Right lobe of liver (tissue), 6 donors: ENCODE measurements around the gene DEDD. TPM values are rescaled to one million over a fixed set of nuclear protein-coding genes. Genes with fewer than 3 reads are reported as not detected.

Experiments used
- ATAC-seq, 4 donors: fragments of 200-7000 bp; cut with Tn5 transposase; one replicate each; pipeline ENCODE4 v1.9.1; 2020; ENCODE audit warnings: mild to moderate bottlenecking in 4 of 4, moderate library complexity in 4 of 4
- DNase-seq, 3 donors: peaks; one replicate each; pipeline ENCODE4 v3.0.0-alpha.2; 2020
- H3K27ac ChIP-seq, 3 donors: fragments of 200-600 bp; one replicate each; pipeline ENCODE4 v1.8.0; 2022
- H3K27me3 ChIP-seq, 2 donors: fragments of 200-600 bp; one replicate each; pipeline ENCODE4 v1.8.0; 2022
- H3K36me3 ChIP-seq, 4 donors: fragments of 200-600 bp; sonication (generic) in 1 of 4; one replicate each; pipeline versions ENCODE4 v1.5.1 to v1.8.0; 2017 to 2022; ENCODE audit warnings: control low read depth in 1 of 4
- H3K4me1 ChIP-seq, 4 donors: fragments of 200-600 bp; sonication (generic) in 1 of 4; one replicate each; pipeline versions ENCODE4 v1.5.1 to v1.8.0; 2017 to 2022; ENCODE audit warnings: control low read depth in 1 of 4
- H3K4me3 ChIP-seq, 3 donors: fragments of 200-600 bp; one replicate each; pipeline ENCODE4 v1.8.0; 2022
- H3K9me3 ChIP-seq, 4 donors: fragments of 200-600 bp; sonication (generic) in 1 of 4; one replicate each; pipeline versions ENCODE4 v1.5.1 to v1.8.0; 2017 to 2022; ENCODE audit warnings: control low read depth in 1 of 4
- CTCF ChIP-seq, 4 donors: fragments of 200-600 bp in 3 of 4; fragments of 450-650 bp in 1 of 4; IDR thresholded peaks; one replicate each; pipeline versions ENCODE4 v1.5.1 to v1.8.0; 2016 to 2022; ENCODE audit warnings: antibody characterized with exemption in 4 of 4, mild to moderate bottlenecking in 2 of 4
- POLR2A ChIP-seq: fragments of 450-650 bp; IDR thresholded peaks from one replicate; pipeline ENCODE4 v1.6.1; 2017; ENCODE audit warnings: antibody characterized with exemption, mild to moderate bottlenecking
- WGBS: methylation state at CpG from one replicate; pipeline ENCODE4 v1.1.6; 2018; ENCODE audit warnings: low coverage, low lambda C conversion rate; ENCODE audit not compliant: insufficient coverage; ENCODE audit errors: missing lambda C conversion rate; 5-methylcytosine and 5-hydroxymethylcytosine counted together
- intact Hi-C, 2 donors: fragments of 100-400 bp; cut with DNase I; formaldehyde crosslinking; loops; one replicate each; pipeline versions ENCODE4 v1.11.2 to v1.14.1; 2022
- long read RNA-seq: library from polyadenylated mRNA; unstranded; transcript quantifications from one replicate; pipeline ENCODE4 v2.0.0, GENCODE V29; 2019
- total RNA-seq, 6 experiments: library from RNA; depleted of rRNA in 2 of 6; stranded (reverse); fragments of >200 nt in 2 of 6; fragmentation: NEBNext Ultra II Directional in 3 of 6; extraction: Animal tissue kit (Norgen Biotek cat#: 25700) in 3 of 6; gene quantifications; one replicate each; pipeline versions ENCODE4 v1.1.0 to v1.2.4, GENCODE V29; 2016 to 2023
- donor health status: DM: no; HTN: yes; CAD: no.
- donor health status: DM: no; HTN: no; CAD: no.
- donor health status: DM: no; HTN: no; CAD: no.
- donor health status: DM: no; HTN: yes; CAD: no.
- donor health status: DM: no; HTN: yes; CAD: no.

DEDD gene
- 10 to 100 TPM; 13.8 to 22.0 (median 16.6) TPM for total RNA-seq
- long read RNA-seq, partial matches to known transcripts, result 0 of 4 reads
- long read RNA-seq, other reads (novel, unspliced or antisense), result 0 of 4 reads

DNA sequence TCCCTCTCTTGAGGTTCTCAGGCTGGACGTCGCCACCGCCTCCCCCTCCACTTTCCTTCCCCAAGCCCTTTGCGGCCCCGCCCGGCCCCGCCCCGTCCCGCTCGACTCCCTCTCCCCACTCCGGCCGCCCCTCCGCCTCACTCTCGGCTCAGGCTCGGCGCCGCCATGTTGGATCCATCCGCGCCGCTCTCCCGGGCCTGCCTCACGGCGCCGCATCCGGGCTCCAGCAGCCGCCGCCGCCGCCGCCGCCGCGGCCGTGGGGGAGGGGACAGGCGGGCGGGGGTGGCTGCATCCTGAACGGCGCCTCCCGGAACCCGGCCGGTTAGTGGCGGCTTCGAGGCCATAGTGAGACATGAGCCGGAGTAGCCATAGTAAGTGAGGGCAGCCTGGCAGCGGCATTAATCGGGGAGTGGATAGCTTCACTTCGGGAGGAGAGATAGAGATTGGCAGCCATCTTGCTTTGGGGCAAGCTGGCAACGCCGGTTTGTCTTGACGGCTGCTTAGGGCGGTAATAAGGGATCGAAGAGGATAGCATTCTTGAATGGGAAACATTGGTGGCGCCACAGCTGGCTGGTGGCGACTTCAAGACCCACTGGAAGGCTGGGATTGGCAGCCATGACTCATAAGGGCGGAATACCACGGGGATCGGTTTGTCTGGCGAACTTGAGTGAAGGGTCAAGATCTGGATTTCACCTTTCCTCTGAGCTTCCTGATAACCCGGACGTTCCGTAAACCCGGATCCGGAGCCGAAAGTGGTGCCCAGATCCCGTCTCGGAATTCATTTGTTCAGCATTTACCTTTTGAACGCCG lies at the start of gene DEDD:
TSS of gene DEDD (minus strand) at position 258 of the 810 bp plus-strand sequence. CDS start 8,205 bp downstream, outside the sequence.
- peak; percentile 93 to 95 (median 94) for DNase-seq
- no peak for TF ChIP-seq CTCF (IDR thresholded peaks at IDR 0.05)
- peak; percentile 69 for TF ChIP-seq POLR2A
- Histone ChIP-seq H3K36me3 (peaks cover 0 to 18% (median 0%) of the 10 kb centered on the region in 4 donors), H3K4me3 (peak within 1 kb of the TSS; percentile 51 to 82 (median 73)), H3K4me1 (peaks cover 0 to 15% (median 4%) of the 10 kb centered on the region in 4 donors), H3K27me3 (no peaks in the 10 kb centered on the region), H3K9me3 (no peaks in the 10 kb centered on the region), H3K27ac (peak within 1 kb of the TSS; percentile 81 to 94 (median 93))
- under 1% methylated on average over 47 of the region's 68 CpGs for WGBS
- ATAC-seq, result peak; percentile 91 to 97 (median 92)
- intact Hi-C loops, result no loop called here

- no CpG with 5 or more reads among the region's 1 CpG for WGBS
- TF ChIP-seq CTCF (IDR thresholded peaks at IDR 0.05) (no peak), POLR2A (no peak)
- no peak for ATAC-seq
- Histone ChIP-seq H3K27ac (peak overlapping the region in 1 of 3 donors; percentile 47), H3K4me3 (no peak overlapping the region), H3K36me3 (no peaks in the 10 kb centered on the region), H3K9me3 (no peaks in the 10 kb centered on the region), H3K27me3 (no peaks in the 10 kb centered on the region), H3K4me1 (peaks cover 0 to 18% (median 2%) of the 10 kb centered on the region in 4 donors)
- intact Hi-C loops, result no loop called here
- peak in 2 of 3 donors; percentile 5 to 8 for DNase-seq
Observed at GRCh38 chr1:161182214-161182613, 49.7 kb upstream of the DEDD start.

GRCh38 chr1:161180639-161181038 lies 48.2 kb upstream of the DEDD start:
- no peak for ATAC-seq
- TF ChIP-seq POLR2A (no peak), CTCF (IDR thresholded peaks at IDR 0.05) (peak in 3 of 4 donors; percentile 21 to 40 (median 40))
- Histone ChIP-seq H3K36me3 (no peaks in the 10 kb centered on the region), H3K4me3 (no peak overlapping the region), H3K9me3 (no peaks in the 10 kb centered on the region), H3K4me1 (peaks cover 0 to 18% (median 2%) of the 10 kb centered on the region in 4 donors), H3K27ac (no peak overlapping the region), H3K27me3 (no peaks in the 10 kb centered on the region)
- 36% methylated on average over 1 of the region's 1 CpG for WGBS
- intact Hi-C loops, result no loop called here
- no peak for DNase-seq

DNA sequence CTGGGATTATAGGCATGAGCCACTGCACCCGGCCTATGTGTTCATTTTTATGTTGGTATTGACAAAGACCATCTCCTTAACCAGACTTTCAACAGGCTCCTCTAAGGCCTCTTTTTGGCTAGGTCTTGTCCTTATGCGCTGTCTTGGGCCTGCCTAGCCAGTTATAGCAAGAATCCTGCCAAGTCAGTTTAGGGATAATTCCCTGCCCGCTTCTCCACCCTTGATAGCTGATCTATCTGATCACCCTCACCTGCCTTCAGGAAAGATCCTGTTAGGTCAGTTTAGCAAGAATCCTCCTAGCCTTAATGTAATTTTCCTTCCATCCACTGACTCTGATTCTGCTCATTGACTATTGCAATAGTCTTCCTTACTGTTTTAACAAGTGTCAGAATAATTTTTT lies 47.2 kb upstream of the DEDD start:
- Histone ChIP-seq H3K4me1 (peaks cover 0 to 18% (median 2%) of the 10 kb centered on the region in 4 donors), H3K36me3 (peaks cover 0 to 5% (median 1%) of the 10 kb centered on the region in 4 donors), H3K4me3 (no peak overlapping the region), H3K27ac (no peak overlapping the region), H3K27me3 (no peaks in the 10 kb centered on the region), H3K9me3 (no peaks in the 10 kb centered on the region)
- intact Hi-C loops, result no loop called here
- 100% methylated on average over 3 of the region's 3 CpGs for WGBS
- DNase-seq (peak in 1 of 3 donors; percentile 1), ATAC-seq (no peak)
- no peak for TF ChIP-seq CTCF (IDR thresholded peaks at IDR 0.05)
